Kidney glomerular epithelial cell (primary cell): Measurements from ENCODE around the gene CDH4.

Experiments used
- DNase-seq: peaks from one replicate; lab custom pipeline; 2025; lab: John Stamatoyannopoulos, UW

CDH4 gene

DNA sequence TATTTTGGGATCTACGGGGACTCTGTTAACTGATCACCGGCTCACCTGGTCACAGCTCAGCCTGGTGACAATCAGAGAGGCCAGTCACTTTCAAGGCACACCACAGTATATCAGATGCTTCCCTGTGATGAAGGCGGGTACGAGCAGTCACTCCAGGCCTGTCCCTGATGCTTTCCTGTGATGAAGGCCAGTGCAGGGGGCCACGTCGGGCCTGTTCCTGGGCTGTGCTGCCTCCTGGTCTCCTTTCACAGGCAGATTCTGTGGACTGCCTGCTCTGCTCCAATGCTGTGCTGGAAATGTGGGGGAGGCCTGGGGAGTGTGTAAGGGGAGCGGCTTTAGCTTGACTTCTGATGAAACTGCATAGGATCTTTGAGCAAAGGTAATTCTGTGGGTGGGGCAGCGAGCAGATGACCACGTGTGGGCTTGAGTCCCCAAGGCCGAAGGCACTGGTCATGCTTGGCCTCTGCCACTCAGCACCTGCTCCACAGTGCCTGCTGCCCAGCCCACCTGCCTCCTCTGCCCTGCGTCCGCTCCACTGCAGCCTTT is 441.1 kb downstream of the CDH4 start:
- DNase-seq = no peak

DNA sequence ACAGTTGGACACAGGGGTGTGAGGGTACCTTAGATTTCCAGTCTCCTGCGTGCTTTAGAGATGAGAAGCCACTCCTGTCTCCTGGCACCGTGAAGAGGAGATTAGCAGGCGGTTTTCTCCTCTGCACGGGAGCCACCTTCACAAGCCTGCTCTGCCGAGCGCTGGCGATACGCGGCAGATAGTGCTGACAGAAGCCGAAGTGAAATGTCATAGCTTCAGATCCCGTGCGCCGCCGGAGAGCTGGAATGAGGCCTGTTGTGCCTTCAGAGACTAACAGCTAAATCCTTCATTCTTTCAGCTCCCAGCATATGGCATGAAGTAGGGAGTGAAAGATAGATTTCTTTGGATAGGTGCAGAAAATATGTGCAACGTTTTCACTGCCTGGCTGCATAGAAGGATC is 442.6 kb downstream of the CDH4 start:
- DNase-seq = no peak

DNA sequence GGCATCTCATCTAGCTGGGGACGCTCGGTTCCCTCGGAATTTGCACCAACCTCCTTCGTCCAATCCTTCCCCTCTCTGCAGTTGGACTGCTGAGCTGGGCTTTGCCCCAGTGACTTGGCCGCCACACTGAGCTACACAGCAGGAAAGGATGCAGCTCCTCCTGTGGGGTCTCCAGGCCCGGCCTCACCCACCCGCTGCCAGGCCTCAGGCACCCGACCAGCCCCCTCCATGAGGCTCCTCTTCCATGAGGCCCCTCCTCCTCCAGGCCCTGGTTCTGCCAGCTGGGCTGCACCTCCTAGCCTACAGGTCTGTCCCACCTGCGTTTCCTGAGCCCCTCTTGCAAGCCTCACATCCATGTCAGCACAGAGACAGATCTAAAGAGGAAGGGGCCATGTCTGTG is 443.7 kb downstream of the CDH4 start:
- no peak for DNase-seq

GRCh38 chr20:61696181-61696735 is 444.2 kb downstream of the CDH4 start:
- no peak for DNase-seq

GRCh38 chr20:61697666-61698597 is 445.9 kb downstream of the CDH4 start:
- DNase-seq = no peak

DNA sequence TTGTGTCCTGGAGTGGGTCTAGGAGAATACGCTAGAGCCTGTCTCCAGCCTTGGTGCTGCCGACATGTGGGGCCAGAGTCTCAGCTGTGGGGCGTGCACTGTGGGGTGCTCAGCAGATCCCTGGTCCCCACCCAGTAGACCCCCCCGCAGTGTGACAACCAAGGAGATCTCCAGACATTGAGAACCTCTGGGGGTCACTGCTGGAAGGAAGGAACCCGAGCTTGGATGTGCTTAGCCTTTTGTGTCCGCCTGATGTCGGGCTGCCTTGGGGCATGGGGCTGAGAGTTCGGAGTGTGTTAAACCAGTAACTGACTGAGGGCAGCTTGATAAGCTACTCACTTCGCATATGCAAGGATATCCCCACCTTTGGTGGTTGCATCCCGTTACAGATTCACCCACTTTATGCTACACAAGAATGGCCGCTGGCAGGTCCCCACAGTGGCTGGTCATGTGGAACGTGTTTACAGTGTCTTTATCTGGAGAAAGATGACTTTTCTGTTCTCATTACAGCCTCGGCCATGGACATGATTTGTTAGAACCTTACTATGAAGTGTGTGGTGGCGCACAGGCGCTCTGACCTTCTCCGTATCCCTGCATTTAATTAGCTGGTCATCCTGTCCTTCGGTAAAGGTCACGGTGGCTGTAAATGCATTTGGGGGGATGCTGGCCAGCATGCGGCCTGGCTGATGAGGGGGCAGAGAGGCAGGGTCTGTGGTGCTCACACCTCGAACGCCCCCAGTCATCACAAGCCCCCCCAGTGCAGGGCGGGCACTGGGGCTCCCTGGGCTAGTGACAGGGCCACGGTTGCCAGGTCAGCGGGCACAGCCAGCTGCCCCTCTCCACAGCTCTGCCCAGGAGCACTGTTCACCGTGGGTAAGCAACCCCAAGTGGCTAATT is 446.8 kb downstream of the CDH4 start:
- no peak for DNase-seq

- no peak for DNase-seq
These were observed 447.7 kb downstream of the CDH4 start for GRCh38 chr20:61699495-61700374.

- no peak for DNase-seq
These were observed 448.6 kb downstream of the CDH4 start for GRCh38 chr20:61700595-61701140.

GRCh38 chr20:61701401-61701800 is 449.3 kb downstream of the CDH4 start:
- no peak for DNase-seq

- DNase-seq = no peak
These were observed 449.7 kb downstream of the CDH4 start for GRCh38 chr20:61701802-61702201.

DNA sequence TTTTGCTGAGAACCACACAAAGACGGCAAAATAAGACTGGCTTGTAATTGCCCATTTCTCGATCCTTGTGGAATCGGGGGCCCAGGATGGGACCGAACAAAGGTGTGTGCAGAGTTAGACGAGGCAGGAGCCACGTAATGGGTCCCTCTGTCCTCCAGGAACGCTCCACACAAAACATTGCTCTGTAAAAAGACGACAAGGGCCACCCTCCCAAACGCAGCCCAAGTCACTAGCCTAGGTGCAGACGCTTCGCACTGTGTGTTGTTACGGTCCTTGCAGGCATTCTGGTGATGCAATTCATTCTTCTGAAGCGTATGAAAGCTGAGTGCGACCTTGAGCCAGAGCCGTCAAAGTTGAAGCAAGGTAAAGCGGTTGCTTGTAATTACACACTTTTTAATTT is 450.2 kb downstream of the CDH4 start:
- no peak for DNase-seq

DNA sequence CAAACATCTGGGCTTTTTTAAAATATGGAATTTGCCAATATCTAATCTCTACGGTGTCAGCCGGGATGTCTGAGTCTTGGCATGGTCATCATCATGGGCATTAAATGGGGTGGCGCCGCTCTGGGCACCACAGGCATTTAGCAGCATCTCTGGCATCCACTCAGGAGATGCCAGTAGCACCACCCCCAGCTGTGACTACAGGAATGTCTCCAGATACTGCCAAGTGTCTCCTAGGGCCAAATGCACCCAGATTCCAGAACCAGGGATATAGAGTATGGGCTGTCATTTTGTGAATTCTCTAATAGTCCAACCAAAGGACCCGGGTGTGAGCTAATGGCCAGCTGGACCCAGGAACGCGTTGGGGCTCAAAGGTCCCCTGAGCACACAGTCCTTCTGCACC is 452.6 kb downstream of the CDH4 start:
- DNase-seq = no peak

- no peak for DNase-seq
These were observed 453.6 kb downstream of the CDH4 start for GRCh38 chr20:61705386-61706258.

DNA sequence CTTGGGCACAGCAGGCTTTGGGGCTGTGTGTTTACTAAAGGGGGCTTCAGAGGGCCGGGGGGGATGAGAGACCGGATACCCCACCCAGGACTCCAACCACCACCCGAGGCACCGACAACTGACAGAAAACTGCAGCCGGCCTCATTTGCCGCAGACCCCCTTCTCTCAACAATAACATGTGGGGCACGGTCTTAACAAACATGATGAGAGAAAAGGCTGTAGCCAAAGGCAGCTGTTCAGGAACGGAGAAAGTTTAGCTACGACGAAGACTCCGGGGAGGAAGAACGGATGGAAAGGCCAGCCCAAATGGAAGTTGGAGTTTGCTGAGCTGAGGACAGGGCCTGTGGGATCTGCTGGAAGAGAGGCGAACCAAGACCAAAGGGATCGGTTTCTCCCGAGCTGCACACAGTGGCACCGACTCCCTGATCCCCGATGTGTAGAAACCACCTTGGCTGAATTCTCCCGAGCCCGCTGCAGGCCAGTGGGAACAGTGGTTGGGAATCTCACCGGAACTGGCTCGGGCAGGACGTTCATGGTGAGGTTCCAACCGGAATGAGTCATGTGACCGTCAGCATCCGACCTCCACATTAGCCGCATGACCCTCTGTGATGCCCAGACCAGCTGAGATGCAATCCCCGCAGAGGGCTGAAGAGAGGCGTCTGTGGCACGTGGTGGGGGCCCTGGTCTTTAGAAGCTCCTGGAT is 454.3 kb downstream of the CDH4 start:
- no peak for DNase-seq

- no peak for DNase-seq
These were observed 456.8 kb downstream of the CDH4 start for GRCh38 chr20:61708891-61709290.

GRCh38 chr20:61710108-61710507 is 458.0 kb downstream of the CDH4 start:
- no peak for DNase-seq

- no peak for DNase-seq
These were observed 460.6 kb downstream of the CDH4 start for GRCh38 chr20:61712688-61713087.

DNA sequence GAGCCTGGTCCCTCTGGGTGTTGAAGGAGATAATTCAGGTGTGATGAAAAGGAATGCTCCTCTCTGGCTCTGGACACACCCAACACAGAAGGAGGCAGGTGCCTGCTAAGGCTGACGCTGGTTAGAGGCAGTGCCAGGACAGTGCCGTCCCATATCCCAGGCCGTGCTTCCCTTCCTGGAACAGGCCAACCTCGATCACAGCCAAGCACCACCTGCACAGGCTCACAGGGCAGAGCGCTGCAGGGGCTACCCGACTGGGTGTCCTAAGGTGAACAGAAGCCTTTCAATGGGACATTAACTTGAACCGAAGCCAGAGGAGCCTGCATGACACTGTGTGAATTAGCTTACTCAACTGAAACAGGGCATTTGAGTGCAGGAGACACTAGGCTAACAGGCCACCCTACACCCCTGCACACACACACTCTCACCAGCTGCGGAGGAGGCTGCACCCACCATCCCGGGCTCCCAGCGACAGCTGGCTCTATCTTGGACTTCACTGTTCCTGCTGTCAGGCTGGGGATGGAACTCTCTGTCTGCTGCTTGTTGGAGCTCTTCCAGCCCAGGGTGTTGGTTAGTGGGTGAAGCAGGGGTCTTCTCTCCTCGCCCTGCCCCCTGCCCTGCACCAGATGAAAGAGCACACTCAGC is 466.4 kb downstream of the CDH4 start:
- DNase-seq = no peak
